GM19372 (cell line): ENCODE results near the gene ADCYAP1.
"Not testable (repeated sequence)": the region's sequence is repeated elsewhere in the genome, so short reads cannot be mapped to it uniquely, and the experiment has no call there.

Experiments
- ATAC-seq: cut with Tn5 transposase; IDR thresholded peaks from one replicate; pipeline ENCODE4 v1.9.1; 2021; ENCODE audit warnings: mild to moderate bottlenecking, low read depth, moderate library complexity; ENCODE audit not compliant: unreplicated experiment

The ADCYAP1 gene

DNA sequence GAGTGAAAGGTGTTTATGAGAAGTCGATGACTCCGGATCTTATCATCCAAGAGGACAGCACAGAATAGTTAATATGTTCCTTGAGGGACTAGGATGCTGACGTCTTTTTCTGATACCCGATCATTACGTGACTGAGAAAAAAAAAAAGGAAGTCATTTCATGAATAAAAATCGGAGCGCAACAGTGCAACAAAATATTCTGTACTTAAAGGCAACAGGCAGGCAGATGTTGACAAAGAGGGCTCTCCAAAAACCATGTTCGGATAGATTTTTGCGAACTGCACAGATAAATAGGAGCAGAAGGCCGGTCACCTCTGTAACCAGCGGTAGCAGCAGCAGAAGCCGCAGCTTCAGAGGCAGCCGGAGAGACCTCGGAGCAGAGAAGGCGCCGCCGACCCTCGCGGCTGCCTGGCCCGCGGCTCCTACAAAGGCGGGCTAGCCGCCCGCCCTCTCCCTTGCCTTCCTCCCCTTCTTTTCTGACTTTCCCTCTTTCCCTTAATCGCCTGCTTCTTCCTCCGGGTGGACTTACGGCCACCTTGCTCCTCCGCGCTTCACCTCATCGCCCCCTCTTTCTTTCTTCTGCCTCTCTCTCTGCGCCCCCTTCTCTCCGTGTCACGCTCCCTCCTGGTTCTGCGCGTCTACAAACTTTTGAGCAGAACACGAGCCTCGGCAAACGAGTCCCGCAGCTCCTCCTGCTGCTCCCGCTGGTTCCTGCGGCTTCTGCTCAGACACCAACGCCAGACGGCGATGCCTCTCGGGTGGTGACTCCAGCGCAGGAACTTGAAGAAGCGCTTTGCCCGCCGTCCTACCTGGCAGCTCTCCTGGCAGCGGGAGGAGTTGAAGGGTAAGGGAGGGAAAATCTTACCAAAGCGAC is at the start of gene ADCYAP1:
TSS of gene ADCYAP1 (plus strand) at position 654 of the 873 bp plus-strand sequence. CDS start 516 bp downstream, outside the sequence.
- no peak for ATAC-seq

DNA sequence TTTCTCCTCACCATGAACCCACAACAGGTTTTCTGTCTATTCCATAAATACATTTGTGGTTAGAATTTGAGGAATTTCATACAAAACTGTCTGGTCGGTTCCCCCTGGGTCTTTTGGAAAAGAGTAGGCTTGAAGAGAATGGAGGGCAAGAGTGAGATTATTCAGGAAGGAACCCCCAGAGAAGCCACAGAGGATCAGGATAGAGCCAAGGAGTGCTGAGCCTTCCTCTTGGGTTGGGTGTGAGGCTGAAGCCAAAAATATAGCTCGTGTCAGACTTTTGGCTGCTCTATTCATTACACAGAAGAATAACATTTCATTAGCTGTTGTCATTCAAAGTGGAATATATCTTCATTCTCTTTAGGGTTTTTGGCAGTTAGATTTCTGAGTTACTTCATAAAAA is 46.7 kb upstream of the ADCYAP1 start:
- no peak for ATAC-seq

DNA sequence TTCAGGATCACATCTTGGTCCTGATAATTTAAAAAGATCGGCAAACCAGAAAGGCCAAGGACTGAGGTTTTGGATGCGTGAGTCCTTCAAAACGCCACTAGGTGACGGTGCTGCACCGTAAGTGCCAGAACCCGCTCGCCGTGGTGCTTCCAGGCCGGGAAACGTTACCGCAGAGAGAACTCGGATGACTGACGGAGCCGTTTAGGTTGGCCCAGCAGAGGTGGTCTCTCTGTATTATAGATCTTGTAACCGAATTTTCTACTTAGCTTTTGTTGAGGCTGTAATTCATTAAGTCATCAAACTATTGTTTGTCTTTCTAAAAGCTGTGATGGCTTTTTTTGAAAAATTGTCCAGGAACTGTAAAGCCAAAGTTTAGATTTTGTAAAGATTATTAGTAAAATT is 39.8 kb upstream of the ADCYAP1 start:
- peak; percentile 96 for ATAC-seq

DNA sequence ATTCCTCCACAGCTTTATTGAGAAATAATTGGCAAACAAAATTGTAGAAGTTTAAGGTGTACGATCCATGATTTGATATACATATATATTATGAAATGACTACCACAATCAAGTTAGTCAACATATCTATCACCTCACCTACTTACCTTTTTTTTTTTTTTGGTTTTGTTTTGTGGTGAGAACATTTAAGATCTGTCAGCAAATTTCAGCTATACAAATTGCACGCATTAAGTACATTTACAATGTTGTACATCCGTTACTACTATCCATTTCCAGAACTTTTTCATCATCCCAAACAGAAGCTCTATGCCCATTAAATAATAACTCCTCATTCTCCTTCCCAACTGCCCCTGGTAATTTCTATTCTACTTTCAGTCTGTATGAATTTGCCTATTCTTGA is 37.4 kb upstream of the ADCYAP1 start:
- ATAC-seq: no peak

DNA sequence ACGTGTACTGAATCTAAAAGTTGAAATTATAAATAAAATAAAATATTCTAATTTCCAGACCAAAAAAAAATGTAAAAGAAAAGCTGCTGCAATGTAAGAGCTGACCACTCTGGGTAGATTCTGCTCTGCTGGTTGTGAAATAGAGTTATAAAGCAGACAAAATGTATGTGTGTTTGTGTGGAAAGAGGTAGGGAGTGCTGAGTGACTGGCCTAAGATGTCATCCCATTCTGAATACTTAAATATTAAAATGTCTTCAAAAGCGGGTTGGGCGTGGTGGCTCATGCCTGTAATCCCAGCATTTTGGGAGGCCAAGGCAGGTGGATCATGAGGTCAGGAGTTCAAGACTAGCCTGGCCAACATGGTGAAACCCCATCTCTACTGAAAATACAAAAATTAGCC is 31.2 kb upstream of the ADCYAP1 start:
- ATAC-seq: not testable (repeated sequence)

DNA sequence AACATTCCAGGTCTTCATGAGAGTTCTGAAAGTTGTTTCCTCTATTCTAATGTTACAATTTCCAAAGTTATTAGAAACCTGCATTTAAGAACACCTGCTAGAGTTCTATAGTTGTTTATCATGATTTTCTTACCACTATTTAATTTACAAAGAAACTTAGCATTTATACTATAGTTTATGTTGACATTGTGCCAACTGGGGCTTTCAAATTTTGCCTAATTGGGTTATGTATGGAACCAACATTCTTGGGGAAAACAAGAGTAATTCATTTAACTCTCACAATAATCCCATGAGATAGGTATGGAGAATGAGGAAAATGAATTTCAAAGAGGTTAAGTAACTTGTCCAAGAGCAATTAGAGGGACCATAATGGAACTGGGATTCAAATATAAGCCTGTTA is 28.8 kb upstream of the ADCYAP1 start:
- ATAC-seq: no peak

DNA sequence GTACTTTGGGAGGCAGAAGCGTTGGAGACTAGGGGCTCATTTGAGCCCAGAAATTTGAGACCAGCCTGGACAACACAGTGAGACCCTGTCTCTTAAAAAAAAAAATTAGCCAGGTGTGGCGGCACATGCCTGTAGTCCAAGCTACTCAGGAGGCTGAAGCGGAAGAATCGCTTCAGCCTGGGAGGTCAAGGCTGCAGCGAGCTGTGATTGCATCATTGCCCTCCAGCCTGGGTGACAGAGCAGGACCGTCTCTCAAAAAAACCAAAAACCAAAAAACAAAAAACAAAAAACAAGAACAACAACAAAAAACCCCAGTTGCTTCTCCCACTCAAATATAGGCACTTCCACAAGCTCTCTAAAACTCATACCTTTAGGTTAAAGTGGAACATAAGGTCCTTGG is 27.4 kb upstream of the ADCYAP1 start:
- no peak for ATAC-seq

DNA sequence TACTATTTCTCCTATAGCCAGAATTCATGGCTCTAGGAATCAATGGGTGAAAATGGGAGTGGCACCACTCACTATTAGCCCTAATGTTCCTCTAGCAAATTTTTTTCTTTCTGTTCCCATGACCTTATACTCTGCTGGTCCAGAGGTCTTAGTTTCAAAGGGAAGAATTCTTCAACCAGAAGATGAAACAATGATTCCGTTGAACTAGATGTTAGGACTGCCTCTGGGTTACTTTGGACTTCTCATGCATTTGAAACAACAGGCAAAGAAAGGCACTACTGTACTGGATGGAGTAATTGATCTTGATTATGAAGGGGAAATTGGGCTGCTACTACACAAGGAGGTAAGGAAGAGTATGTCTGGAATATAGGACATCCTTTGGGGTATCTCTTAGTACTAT is 18.6 kb upstream of the ADCYAP1 start:
- no peak for ATAC-seq

DNA sequence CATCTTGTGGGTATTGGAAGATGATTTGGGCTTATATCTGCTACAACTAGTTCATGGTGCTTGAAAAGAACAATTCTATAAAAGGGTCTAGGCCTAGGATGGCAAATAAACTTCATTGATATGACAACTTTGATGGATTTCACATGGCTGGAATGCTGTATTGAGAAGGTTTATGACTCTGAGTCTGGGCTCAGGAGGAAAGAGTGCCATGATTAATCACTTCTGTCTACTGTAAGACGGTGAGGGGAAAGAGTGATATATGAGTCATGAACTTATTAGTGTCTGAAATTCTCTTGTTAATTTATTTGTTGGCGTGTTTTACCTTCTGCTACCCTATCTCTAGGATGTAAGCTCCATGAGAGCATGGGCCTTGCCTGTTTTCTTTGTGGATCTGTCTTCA is 17.0 kb upstream of the ADCYAP1 start:
- no peak for ATAC-seq

DNA sequence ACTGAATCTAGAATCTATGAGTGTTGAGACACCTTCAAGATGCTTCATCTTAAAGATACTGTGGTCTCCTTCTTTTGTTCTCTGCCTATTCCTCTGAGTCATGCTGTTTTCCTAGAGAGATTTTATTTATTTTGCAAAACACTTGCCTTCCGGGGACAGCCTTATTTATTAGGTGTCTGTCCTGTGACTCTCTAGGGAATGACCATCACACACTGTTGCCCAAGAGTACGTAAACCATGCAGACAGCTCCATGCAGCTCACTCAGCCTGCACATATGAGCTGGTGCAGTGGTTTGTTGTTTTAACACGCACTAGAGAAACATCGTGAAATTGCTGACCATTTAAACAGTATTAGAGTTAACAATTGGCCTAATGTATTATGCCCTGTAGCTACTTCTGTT is 12.4 kb upstream of the ADCYAP1 start:
- no peak for ATAC-seq

DNA sequence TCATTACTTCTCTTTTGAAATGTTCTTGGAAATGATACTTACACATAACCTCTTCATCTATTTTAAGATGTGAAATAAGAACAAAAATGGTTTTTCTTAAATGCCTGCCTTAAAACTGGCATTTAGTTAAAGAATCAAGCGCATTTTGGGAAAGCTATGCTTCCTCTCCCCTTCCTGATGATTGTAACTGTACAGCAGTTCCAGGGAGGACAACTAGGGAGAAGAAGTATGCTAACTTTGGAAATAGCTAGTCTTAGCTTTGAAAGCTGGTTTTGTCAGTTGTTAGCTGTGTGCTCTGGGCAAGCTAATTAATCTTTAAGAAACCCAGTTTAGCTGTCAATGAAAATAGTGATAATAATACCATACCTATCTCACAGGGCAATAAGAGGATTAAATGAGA is 8.4 kb upstream of the ADCYAP1 start:
- no peak for ATAC-seq

DNA sequence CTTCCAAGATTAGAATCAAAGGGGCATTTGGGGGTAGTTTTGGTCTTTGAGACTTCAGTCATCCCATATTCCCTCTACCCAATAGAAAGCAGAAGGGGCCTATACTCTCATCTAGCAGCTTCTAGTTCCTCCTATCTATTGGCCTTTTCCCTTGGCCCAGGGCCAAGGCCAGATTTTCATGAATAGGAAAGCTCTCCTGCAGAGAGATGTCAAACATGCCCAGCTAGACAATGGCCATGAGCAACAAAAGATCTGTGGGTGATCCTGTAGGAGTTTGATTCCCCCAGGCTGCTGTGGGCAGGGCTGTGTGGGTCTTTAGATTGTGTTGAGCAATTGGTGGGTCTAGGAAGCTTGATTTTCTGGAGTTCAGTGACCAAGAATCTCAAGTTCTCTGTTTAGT is 2.9 kb upstream of the ADCYAP1 start:
- ATAC-seq: no peak

DNA sequence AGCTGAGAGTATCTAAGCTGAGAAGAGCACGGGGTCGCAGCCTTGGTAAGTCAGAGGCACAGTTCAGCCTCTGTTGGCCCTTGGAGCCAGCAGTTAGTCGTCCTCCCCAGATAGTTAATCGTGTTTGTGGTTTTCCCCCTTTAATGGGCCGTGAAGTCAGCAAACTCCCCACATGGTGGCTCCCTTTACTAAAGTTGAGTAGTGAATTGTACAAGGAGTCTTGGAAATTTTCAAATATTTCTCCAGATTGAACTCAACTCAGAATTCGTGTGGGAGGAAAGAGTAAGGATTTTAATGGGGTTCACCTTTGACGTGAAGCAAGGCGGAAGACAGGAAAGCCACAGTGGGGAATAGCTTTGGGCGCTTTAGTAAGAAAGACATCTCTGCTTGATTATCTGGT is 2.4 kb upstream of the ADCYAP1 start:
- no peak for ATAC-seq

DNA sequence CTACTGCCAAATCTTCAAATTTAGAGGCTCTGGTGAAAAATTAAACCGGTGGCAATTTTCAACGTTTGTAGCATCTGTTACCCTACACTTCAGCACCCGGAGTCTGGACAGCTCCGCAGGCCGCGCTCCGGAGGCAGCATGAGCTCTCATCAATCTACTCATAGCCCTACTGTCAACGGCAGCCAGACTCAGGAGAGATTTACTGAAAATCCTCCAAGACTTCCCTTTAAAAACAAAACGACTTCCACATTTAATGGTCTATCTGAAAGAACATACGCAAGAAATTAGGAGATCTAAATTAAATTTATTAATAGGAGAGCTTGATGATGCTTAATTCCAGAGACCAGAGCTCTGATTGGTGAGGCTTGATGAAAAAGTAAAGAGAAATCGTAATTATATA is 970 bp upstream of the ADCYAP1 start:
- no peak for ATAC-seq

DNA sequence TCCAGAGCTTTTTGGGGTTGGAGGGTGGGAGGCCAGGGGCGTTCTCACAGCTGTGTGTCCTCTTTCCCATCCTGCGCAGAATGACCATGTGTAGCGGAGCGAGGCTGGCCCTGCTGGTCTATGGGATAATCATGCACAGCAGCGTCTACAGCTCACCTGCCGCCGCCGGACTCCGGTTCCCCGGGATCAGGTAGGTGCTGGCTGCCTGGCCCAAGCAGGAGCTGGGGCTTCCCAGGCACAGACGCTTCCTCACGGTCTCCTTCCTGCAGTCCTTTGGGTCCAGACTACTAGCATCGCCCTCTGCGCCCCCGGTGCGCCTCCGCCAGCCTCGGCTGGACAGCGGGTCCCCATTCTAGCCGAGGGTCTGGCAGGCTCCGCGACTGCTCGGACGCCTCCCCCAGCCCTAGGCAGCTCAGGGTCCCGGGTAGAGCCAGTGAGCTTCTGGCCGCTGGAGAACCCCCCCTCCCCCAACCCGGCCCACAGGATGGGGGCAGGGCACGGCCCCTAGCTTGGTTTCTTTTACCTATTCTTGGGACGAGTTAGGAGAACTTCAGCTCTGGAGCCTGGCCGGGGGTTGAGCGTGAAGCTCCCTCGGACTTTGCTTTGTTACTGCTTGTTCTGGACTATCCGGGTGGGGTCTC is 756 bp downstream of the ADCYAP1 start:
- no peak for ATAC-seq

DNA sequence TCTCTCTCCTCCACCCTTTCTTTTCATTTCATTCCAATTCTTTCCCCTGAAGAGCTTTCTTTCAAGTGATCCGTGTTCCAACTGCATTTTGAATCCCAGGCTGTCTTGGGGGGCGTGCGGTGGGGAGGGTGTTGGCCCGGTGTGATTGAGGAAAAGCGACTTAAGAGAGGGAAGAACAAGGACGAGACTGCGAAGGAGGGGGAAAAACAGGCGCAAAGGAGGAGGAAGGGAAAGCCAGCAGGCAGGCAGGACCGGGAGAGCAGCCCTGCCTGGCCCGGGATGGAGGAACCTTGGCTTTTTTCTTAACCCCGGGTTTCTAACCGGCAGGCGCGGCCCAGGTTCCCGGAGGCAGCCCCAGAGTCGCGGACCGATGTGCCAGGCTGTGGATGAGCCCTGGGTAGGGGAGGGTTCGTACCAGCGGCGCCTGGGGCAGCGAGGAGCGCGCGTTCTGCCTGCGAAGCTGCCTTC is 1.3 kb downstream of the ADCYAP1 start:
- ATAC-seq: no peak

DNA sequence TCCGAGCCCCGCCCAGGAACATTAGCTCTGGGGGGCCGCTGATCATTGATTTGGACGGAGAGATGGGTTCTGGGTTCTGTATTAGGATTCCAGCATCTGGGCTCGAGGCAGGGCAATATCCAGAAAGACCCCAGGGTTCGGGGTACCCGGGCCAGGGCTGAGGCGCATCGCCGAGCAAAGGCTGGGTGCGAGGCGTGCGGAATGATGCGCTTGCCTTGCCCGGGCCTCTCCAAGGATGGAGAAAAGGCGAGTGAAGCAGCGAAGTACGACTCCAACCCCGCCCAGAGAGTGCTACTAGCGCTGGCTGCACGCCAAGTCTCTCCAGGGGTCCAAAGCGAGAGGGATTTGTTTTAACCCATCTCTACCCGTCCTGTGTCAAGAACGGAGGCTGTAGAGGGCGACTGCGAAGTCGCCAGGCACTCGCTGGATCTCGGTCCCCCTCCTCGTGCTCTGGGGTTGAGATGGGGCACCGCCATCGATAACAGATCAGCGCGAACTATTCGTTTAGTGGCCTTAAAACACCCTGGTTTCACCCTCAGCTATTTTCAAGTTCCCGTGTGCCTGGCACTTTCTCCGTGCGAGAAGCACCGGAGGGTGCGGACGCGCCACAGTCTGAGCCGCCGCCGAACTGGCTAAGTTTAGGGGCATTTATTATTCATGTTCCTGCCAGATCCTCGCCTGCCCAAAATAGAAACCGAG is 1.9 kb downstream of the ADCYAP1 start:
- no peak for ATAC-seq

DNA sequence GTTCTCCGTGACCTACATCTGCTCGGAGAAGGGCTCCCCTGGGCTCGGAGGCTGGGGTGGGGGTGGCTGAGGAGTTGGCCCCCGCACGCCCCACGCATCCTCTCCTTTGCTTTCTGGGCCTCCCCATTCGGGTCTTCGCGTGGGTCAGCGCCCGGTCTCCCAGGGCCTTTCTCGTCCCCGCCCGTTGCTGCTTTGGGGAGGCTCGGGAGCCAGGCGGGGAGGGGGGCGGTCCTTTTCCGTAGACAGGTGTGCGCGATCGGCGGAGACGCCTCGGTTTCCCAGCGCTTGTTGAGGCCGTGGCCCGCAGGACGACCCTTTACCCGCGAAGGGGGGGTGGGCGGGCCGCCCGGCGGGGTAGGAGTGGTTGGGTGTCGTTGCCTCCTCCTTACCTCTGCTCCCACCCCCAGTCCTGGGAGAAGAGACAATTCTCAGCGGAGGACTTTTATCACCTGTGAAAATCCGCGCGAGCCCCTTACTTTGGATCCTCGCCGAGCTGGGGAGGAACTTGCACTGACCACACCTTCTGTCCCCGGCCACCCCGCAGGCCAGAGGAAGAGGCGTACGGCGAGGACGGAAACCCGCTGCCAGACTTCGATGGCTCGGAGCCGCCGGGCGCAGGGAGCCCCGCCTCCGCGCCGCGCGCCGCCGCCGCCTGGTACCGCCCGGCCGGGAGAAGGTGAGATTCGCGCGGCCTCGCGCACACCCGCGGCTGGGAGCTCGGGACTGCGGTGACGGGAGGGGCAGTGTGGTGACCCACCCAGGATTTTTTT is 2.6 kb downstream of the ADCYAP1 start:
- ATAC-seq: no peak

DNA sequence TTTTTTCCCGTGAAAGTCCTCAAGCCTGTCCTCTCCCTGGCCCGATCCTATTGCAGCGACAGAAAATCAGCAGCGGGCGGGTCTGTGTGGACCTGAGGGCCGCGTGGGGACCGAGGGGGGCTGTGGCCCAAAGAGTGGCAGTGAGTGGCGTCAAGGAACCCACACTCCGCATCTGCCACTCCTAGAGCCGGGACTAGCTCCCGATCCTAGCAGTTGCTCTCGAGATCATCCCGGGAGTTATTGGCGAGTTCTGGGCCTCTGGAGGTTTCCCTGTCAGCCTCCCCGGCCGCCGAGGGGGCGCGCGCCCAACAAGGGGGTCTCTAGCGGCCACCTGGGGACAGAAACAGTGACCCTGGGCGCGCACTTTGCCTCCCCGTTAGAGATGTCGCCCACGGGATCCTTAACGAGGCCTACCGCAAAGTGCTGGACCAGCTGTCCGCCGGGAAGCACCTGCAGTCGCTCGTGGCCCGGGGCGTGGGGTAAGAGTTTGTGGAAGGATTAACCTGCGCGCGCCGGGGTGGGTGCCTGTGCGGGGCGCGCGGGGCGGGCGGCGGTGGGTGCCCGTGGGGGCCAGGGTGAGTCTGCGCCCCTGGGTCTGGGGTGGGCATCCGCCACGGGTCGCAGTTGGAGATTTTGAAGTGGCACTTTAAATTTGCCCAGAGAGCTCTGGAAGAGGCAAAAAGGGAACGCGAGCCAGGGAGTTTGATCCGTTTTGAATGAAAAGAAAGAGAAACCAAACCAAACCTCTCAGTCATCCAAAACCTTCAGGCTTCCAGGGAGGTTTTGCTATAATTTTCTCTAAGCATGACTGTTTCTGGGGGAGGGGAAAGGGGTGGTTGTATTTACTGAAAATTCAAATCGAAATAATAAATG is 3.5 kb downstream of the ADCYAP1 start:
- ATAC-seq: no peak
